GM23248 (cell line): ENCODE data around the gene SLC17A7. TPM values are rescaled to one million over a fixed set of nuclear protein-coding genes. Genes with fewer than 3 reads are reported as not detected.

Experiments
- DNase-seq: peaks from one replicate; pipeline ENCODE4 v3.0.0-alpha.2; 2015
- H2AFZ ChIP-seq: fragments of 200-600 bp; sonication (generic); 2 replicates; pipeline ENCODE4 v1.6.1; 2016; ENCODE audit warnings: antibody characterized with exemption
- H3F3A ChIP-seq: fragments of 200-600 bp; sonication (generic); 2 replicates; pipeline ENCODE4 v1.6.1; 2016; ENCODE audit warnings: mild to moderate bottlenecking, antibody characterized with exemption, mixed run types; ENCODE audit not compliant: insufficient read depth
- H3K27ac ChIP-seq: fragments of 200-600 bp; sonication (generic); 2 replicates; pipeline ENCODE4 v1.5.1; 2016; ENCODE audit warnings: mild to moderate bottlenecking
- H3K27me3 ChIP-seq: fragments of 200-600 bp; sonication (generic); replicated peaks from 2 replicates; pipeline ENCODE4 v1.6.1; 2016; ENCODE audit warnings: mild to moderate bottlenecking; ENCODE audit not compliant: insufficient read depth
- H3K36me3 ChIP-seq: fragments of 200-600 bp; sonication (generic); 2 replicates; pipeline ENCODE4 v1.6.1; 2016; ENCODE audit warnings: low read depth, mild to moderate bottlenecking
- H3K4me1 ChIP-seq: fragments of 200-600 bp; sonication (generic); 2 replicates; pipeline ENCODE4 v1.6.1; 2016; ENCODE audit warnings: mild to moderate bottlenecking; ENCODE audit not compliant: insufficient read depth
- H3K4me2 ChIP-seq: fragments of 200-600 bp; sonication (generic); one replicate; pipeline ENCODE4 v1.6.1; 2016; ENCODE audit warnings: mild to moderate bottlenecking; ENCODE audit not compliant: unreplicated experiment
- H3K4me3 ChIP-seq: fragments of 200-600 bp; sonication (generic); 2 replicates; pipeline ENCODE4 v1.5.1; 2016; ENCODE audit warnings: mild to moderate bottlenecking
- H3K79me2 ChIP-seq: fragments of 200-600 bp; sonication (generic); 2 replicates; pipeline ENCODE4 v1.6.1; 2016; ENCODE audit warnings: mild to moderate bottlenecking; ENCODE audit not compliant: insufficient read depth
- H3K9ac ChIP-seq: fragments of 200-600 bp; sonication (generic); 2 replicates; pipeline ENCODE4 v1.6.1; 2016; ENCODE audit warnings: mild to moderate bottlenecking
- H3K9me2 ChIP-seq: fragments of 200-600 bp; sonication (generic); 2 replicates; pipeline ENCODE4 v1.6.1; 2016; ENCODE audit warnings: mixed run types, mild to moderate bottlenecking, moderate library complexity; ENCODE audit not compliant: insufficient read depth
- H3K9me3 ChIP-seq: fragments of 200-600 bp; sonication (generic); one replicate; pipeline ENCODE4 v1.6.1; 2017; ENCODE audit warnings: low read depth
- H4K20me1 ChIP-seq: fragments of 200-600 bp; sonication (generic); 2 replicates; pipeline ENCODE4 v1.6.0; 2016; ENCODE audit not compliant: insufficient read depth
- EZH2 ChIP-seq: fragments of 200-600 bp; sonication (generic); IDR thresholded peaks from 2 replicates; pipeline ENCODE4 v1.6.1; 2018; ENCODE audit warnings: antibody characterized with exemption, mild to moderate bottlenecking; ENCODE audit not compliant: insufficient read depth, poor library complexity, severe bottlenecking
- EZH2phosphoT487 ChIP-seq: fragments of 200-600 bp; sonication (generic); IDR thresholded peaks from 2 replicates; pipeline ENCODE4 v1.6.1; 2018; ENCODE audit warnings: antibody characterized with exemption, moderate library complexity, mild to moderate bottlenecking, low read depth; ENCODE audit not compliant: insufficient read depth
- WGBS, 2 experiments: methylation state at CpG; one replicate each; pipeline ENCODE4 v1.1.6; 2015 to 2017; ENCODE audit warnings: low lambda C conversion rate in 2 of 2, low coverage in 1 of 2; ENCODE audit errors: missing lambda C conversion rate in 2 of 2; 5-methylcytosine and 5-hydroxymethylcytosine counted together
- in situ Hi-C: fragments of 300-500 bp; cut with MboI; formaldehyde crosslinking; loops from 2 replicates; pipeline ENCODE4 v1.15.0; 2020
- polyA plus RNA-seq: library from polyadenylated mRNA; unstranded; fragments of >200 nt; fragmentation: Nextera tagmentation; extraction: Ambion mirVana; gene quantifications from 2 replicates; pipeline ENCODE4 v1.2.1, GENCODE V29; 2016
- total RNA-seq: library from RNA; depleted of rRNA; stranded (reverse); fragments of >200 nt; shearing (Covaris generic); gene quantifications from 2 replicates; pipeline ENCODE4 v1.2.3, GENCODE V29; 2014

SLC17A7 gene
- total and polyA plus RNA-seq, 2 experiments from 2014 or later: not detected

GRCh38 chr19:49396738-49397505 lies 44.4 kb downstream of the SLC17A7 start:
- H3K27me3 ChIP-seq: no peaks in the 10 kb centered on the region; the same call in 1 of the 2 replicates
- no peaks in the 10 kb centered on the region for H3F3A ChIP-seq
- H3K9me3 ChIP-seq: no peaks in the 10 kb centered on the region
- no peaks in the 10 kb centered on the region for H3K36me3 ChIP-seq
- no peak overlapping the region for H3K9ac ChIP-seq
- no peaks in the 10 kb centered on the region for H3K79me2 ChIP-seq
- no peaks in the 10 kb centered on the region for H3K4me1 ChIP-seq
- no peak for TF ChIP-seq EZH2
- TF ChIP-seq EZH2phosphoT487: no peak
- in situ Hi-C loops: no loop called here
- DNase-seq: no peak
- no peak overlapping the region for H3K4me2 ChIP-seq
- 43 to 45% methylated on average over 8 of the region's 8 CpGs for WGBS, 2 experiments
- no peaks in the 10 kb centered on the region for H4K20me1 ChIP-seq
- no peak overlapping the region for H2AFZ ChIP-seq
- H3K27ac ChIP-seq: no peak overlapping the region
- no peaks in the 10 kb centered on the region for H3K9me2 ChIP-seq
- H3K4me3 ChIP-seq: no peak overlapping the region

GRCh38 chr19:49395581-49396407 lies 45.5 kb downstream of the SLC17A7 start:
- no peak overlapping the region for H3K9ac ChIP-seq
- peaks cover under 1% of the 10 kb centered on the region; the same call in 1 of the 2 replicates for H3K27me3 ChIP-seq
- no peaks in the 10 kb centered on the region for H3K79me2 ChIP-seq
- TF ChIP-seq EZH2phosphoT487 (no peak), EZH2 (no peak)
- no peaks in the 10 kb centered on the region for H3K9me2 ChIP-seq
- no peak overlapping the region for H3K4me2 ChIP-seq
- H3K4me3 ChIP-seq: no peak overlapping the region
- no peaks in the 10 kb centered on the region for H3F3A ChIP-seq
- H3K4me1 ChIP-seq: no peaks in the 10 kb centered on the region
- no peak overlapping the region for H3K27ac ChIP-seq
- H4K20me1 ChIP-seq: no peaks in the 10 kb centered on the region
- no peaks in the 10 kb centered on the region for H3K9me3 ChIP-seq
- H2AFZ ChIP-seq: no peak overlapping the region
- no peak for DNase-seq
- H3K36me3 ChIP-seq: no peaks in the 10 kb centered on the region
- in situ Hi-C loops: no loop called here
- 65 to 71% methylated on average over 14 to 15 of the region's 15 CpGs for WGBS, 2 experiments

- no peaks in the 10 kb centered on the region for H3K9me3 ChIP-seq
- no peak overlapping the region for H3K27ac ChIP-seq
- TF ChIP-seq EZH2phosphoT487: no peak
- no peak for TF ChIP-seq EZH2
- no peaks in the 10 kb centered on the region for H3F3A ChIP-seq
- no peak overlapping the region for H2AFZ ChIP-seq
- peaks cover 8% of the 10 kb centered on the region for H3K27me3 ChIP-seq
- no peaks in the 10 kb centered on the region for H3K4me1 ChIP-seq
- H3K36me3 ChIP-seq: no peaks in the 10 kb centered on the region
- no peak overlapping the region for H3K9ac ChIP-seq
- 42 to 46% methylated on average over 4 to 5 of the region's 5 CpGs for WGBS, 2 experiments
- H4K20me1 ChIP-seq: no peaks in the 10 kb centered on the region
- no peak overlapping the region for H3K4me3 ChIP-seq
- H3K79me2 ChIP-seq: no peaks in the 10 kb centered on the region
- in situ Hi-C loops: no loop called here
- H3K9me2 ChIP-seq: no peaks in the 10 kb centered on the region
- no peak overlapping the region for H3K4me2 ChIP-seq
- DNase-seq: no peak
Observed at GRCh38 chr19:49393881-49394280, 47.4 kb downstream of the SLC17A7 start.

- Histone ChIP-seq H3K4me1 (no peaks in the 10 kb centered on the region), H3K36me3 (no peaks in the 10 kb centered on the region), H3K9me2 (no peaks in the 10 kb centered on the region), H3K79me2 (no peaks in the 10 kb centered on the region), H3F3A (no peaks in the 10 kb centered on the region), H4K20me1 (no peaks in the 10 kb centered on the region), H3K9ac (no peak overlapping the region), H3K27ac (no peak overlapping the region), H2AFZ (peak overlapping the region; percentile 8; the same call in 1 of the 2 replicates), H3K4me3 (no peak overlapping the region), H3K27me3 (peaks cover 8% of the 10 kb centered on the region), H3K4me2 (no peak overlapping the region), H3K9me3 (no peaks in the 10 kb centered on the region)
- in situ Hi-C loops: no loop called here
- WGBS, 2 experiments: 13 to 15% methylated on average over 14 of the region's 14 CpGs
- DNase-seq: peak; percentile 79
- TF ChIP-seq EZH2: no peak
- TF ChIP-seq EZH2phosphoT487: no peak
Observed at GRCh38 chr19:49391581-49392399, 49.5 kb downstream of the SLC17A7 start.
